Measurements from ENCODE around the gene FAHD2B.
"Not testable (repeated sequence)": the region's sequence is repeated elsewhere in the genome, so short reads cannot be mapped to it uniquely, and the experiment has no call there.

The FAHD2B gene, protein sequence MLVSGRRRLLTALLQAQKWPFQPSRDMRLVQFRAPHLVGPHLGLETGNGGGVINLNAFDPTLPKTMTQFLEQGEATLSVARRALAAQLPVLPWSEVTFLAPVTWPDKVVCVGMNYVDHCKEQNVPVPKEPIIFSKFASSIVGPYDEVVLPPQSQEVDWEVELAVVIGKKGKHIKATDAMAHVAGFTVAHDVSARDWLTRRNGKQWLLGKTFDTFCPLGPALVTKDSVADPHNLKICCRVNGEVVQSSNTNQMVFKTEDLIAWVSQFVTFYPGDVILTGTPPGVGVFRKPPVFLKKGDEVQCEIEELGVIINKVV

GRCh38 chr2:97094772-97095611 is at the start of gene FAHD2B:
Gene FAHD2B (minus strand): TSS chr2:97094882. CDS start chr2:97091706, 3,176 bp downstream.
- DNase-seq = peak in 12 of 14 donors; percentile 21 to 69 (median 48)

DNA sequence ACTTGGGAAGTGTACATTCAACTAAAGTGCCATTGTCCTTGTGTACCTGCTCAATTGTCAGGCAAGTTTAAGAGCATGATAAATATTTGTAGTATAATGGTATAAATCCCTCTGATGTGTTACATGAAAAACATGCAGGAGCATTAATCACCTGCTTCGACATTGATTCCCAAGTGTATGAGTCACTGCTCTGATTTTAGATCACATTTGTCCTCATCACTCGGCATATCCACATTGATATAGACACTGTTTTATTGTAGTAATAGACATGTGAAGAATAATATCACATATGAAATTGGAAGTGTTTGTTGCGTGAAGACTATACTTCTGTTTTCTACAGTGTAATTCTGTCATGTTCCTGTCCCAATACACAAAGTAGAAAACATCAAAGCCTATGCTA is 49.3 kb upstream of the FAHD2B start:
- DNase-seq = not testable (repeated sequence)

DNA sequence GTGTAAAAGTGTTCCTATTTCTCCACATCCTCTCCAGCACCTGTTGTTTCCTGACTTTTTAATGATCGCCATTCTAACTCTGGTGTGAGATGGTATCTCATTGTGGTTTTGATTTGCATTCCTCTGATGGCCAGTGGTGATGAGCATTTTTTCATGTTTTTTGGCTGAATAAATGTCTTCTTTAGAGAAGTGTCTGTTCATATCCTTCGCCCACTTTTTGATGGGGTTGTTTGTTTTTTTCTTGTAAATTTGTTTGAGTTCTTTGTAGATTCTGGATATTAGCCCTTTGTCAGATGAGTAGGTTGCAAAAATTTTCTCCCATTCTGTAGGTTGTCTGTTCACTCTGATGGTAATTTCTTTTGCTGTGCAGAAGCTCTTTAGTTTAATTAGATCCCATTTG is 34.4 kb upstream of the FAHD2B start:
- not testable (repeated sequence) for DNase-seq

GRCh38 chr2:97113882-97114255 is 19.2 kb upstream of the FAHD2B start:
- not testable (repeated sequence) for DNase-seq

DNA sequence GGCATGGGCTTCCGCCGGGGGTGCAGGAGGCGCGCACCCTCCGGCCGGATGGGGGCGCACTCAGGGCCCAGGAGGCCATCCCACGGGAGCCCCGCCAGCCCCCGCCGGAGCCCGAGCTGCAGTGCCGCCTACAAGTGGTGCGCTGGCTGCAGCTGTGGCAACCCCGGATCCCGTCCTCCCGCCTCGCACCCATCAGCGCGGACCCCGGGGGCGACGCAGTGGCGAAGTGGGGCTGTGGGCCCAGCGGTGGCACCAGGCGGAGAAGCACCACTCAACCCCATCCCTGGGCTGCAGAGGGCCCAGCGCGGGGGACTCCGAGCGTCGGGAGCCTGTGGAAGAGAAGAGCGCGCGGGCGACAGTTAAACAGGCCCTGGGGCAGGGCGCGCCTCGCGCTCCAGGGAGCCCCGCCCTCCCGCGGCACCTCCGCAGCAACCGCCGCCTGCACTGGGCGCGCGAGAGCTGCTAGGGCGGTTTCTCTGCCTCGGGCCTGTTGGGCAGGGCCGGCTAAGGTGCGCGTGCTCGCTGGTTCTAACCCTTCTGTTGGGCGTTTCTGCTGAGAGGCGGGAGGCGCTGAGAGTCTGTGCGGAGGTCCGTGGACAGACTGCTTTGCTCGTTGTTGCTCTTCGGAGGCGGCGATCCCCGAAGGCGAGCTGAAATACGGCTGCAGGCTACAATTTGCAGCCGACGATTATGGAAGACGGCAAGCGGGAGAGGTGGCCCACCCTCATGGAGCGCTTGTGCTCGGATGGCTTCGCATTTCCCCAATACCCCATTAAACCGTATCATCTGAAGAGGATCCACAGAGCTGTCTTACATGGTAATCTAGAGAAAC is 18.6 kb upstream of the FAHD2B start, which contains the start of gene ANKRD36:
TSS of gene ANKRD36 (plus strand) at position 104 of the 832 bp plus-strand sequence. CDS start at position 691, 587 bp downstream.
- DNase-seq = not testable (repeated sequence)

- not testable (repeated sequence) for DNase-seq
Measured at GRCh38 chr2:97112320-97113049, 17.8 kb upstream of the FAHD2B start.

GRCh38 chr2:97111246-97111645 is 16.6 kb upstream of the FAHD2B start:
- DNase-seq = not testable (repeated sequence)

DNA sequence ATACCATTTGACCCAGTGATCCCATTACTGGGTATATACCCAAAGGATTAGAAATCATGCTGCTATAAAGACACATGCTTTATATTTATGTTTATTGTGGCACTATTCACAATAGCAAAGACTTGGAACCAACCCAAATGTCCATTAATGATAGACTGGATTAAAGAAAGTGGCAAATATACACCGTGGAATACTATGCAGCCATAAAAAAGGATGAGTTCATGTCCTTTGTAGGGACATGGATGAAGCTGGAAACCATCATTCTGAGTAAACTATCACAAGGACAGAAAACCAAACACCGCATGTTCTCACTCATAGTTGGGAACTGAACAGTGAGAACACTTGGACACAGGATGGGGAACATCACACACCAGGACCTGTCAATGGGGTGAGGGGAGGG is 12.2 kb upstream of the FAHD2B start:
- not testable (repeated sequence) for DNase-seq

DNA sequence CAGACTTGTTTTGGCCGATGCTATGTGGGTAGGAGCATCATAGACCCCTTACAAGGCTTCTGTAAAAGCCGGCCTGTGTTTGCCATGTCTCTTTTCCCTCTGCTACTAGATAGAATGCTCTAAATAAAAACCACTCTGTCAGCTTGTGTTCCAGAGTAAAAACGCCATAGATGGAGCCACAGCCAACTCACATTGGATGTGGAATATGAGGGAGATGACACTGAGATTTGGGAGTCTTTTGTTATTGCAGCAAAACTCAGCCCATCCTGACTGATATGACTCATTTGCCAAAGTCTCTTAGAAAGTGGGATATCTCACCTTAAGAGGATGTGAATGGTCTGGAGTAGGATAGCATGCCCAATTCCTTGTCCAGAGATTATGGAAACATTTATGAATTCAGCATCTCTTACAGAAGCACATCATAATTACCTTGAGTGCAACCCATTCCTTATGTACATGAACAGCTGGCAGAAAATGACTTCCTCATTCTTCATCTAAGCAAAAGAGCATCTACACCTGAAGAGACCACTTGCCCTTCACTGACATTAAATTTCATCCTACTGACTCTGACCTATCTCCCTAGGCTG is 4.2 kb upstream of the FAHD2B start:
- not testable (repeated sequence) for DNase-seq

- no peak for DNase-seq
Measured at GRCh38 chr2:97095661-97096060, 979 bp upstream of the FAHD2B start.

- peak in 1 of 14 donors; percentile 4 for DNase-seq
Measured at GRCh38 chr2:97093983-97094771, 505 bp downstream of the FAHD2B start.

- DNase-seq = not testable (repeated sequence)
Measured at GRCh38 chr2:97092946-97093345, 1.7 kb downstream of the FAHD2B start.

DNA sequence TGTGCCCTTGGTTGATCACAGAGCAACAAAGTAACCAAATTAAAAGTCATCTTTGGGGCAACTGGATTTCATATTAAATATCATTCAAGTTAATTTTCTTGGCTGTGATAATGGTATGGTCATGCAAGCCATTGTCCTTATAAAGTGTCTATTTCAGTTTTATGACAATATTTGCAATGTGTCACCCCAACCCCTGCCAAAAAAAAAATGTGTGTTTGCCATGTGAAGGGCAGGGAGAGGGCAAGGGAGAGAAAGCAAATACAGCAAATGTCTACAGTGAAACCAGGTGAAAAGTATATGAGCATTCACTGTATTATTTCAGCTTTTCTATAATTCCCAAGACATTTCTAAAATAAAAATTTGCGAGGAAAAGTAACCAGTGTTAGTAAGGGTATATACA is 6.0 kb downstream of the FAHD2B start:
- not testable (repeated sequence) for DNase-seq

DNA sequence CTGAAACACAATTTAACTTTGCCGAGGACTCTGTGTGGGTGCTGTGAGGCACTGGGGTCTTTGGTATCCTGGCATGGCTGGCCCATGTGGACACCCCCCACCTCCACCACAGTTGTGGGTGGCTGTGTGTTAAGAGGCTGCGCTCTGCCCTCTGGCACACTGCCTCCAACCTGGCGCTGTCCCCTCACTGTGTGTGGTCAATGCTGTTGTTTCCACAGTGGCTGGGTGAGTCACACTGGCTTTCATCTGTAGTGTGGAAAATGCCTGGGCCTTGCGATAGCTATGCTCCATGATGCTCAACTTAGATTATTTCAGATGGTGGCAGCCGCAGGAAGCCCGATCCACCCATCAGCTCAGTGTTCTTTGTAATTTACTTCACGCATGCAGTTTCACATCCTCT is 9.6 kb downstream of the FAHD2B start:
- DNase-seq = not testable (repeated sequence)

DNA sequence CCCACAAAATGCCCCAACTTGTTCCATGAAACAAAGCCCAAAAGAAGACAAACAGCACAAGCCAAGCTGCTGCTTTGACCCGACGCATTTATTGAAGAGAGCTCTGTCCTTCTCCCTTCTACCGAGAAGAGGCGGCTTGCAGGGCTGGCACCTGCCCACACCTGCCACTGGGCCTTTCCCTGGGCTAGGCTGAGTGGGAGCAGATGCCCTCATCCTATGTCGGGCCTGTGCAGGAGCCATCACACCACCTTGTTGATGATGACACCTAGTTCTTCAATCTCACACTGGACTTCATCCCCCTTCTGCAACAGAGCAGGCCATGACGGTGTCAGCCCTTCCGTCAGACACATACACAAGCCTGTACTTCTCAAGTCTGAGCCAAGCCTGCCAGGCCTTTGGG is 11.2 kb downstream of the FAHD2B start:
- DNase-seq = not testable (repeated sequence)

DNA sequence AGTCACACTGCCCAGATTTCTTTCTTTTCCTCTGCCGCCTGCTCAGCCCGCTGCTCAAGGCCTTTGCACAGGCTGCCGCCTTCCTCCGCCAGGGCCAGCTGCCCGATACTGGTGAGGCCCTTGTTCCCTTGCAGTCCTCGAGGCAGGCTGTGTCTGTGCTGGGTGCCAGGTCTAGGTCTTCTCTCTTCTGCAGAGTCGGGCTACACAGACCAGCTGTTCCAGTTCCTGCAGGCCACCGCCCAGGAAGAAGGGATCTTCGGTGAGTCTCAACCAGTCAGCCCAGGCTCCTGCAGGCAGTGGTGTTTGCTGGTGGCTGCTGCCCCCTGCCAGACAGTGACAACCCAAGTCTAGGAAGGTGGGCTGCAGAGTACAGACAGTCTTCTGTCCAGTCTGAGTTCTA is 12.5 kb downstream of the FAHD2B start:
- not testable (repeated sequence) for DNase-seq

DNA sequence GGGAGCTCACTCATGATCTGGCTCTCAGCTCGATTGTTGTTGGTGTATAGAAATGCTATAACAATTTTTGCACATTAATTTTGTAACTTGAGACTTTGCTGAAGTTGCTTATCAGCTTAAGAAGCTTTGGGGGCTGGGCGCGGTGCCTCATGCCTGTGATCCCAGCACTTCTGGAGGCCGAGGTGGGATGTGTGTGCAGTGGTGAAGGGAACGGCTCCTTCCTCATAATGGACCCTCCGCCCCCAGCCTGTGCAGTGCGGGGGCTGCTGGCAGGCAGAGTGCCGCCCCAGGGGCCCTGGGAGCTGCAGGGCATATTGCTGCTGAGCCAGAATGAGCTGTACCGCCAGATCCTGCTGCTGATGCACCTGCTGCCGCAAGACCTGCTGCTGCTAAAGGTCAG is 13.8 kb downstream of the FAHD2B start:
- not testable (repeated sequence) for DNase-seq

DNA sequence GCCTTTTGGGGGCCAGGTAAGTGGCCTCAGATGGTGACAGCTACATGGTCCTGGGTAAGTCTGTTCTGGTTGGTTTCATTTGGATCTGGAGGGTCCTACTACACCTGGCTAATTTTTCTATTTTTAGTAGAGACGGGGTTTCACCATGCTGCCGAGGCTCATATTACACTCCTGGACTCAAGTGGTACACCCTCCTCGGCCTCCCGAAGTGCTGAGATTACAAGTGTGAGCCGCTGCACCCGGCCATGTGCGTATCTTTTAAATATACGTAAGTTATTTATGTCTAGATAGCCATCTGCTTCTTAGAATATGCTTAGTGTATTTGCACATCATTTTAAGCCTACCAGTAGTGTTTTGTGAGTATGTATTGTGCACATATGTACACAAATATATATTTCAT is 17.5 kb downstream of the FAHD2B start:
- not testable (repeated sequence) for DNase-seq

- not testable (repeated sequence) for DNase-seq
Measured at GRCh38 chr2:97070915-97071314, 23.8 kb downstream of the FAHD2B start.

GRCh38 chr2:97068722-97069121 is 26.0 kb downstream of the FAHD2B start:
- DNase-seq = not testable (repeated sequence)

All from C1 segment of cervical spinal cord (tissue), 14 donors.